SK-N-SH treated with all-trans-retinoic acid at 6 μM for 48 hours (cell line): ENCODE measurements around the gene FTO.

ENCODE experiments used
- ATAC-seq: fragments of 200-7000 bp; cut with Tn5 transposase; 3 replicates; pipeline ENCODE4 v1.9.1; 2020; ENCODE audit warnings: mild to moderate bottlenecking, moderate library complexity
- BACH2 ChIP-seq: fragments of 250-450 bp; sonication (Bioruptor Pico); IDR thresholded peaks from 2 replicates; pipeline ENCODE4 v1.9.0; 2021; ENCODE audit warnings: mild to moderate bottlenecking, borderline replicate concordance
- ESRRG ChIP-seq: fragments of 250-450 bp; sonication (Bioruptor Pico); IDR thresholded peaks from 2 replicates; pipeline ENCODE4 v1.6.1; 2021; ENCODE audit warnings: mild to moderate bottlenecking
- ISL1 ChIP-seq: fragments of 250-450 bp; sonication (Bioruptor Pico); IDR thresholded peaks from 2 replicates; pipeline ENCODE4 v2.1.2; 2022; ENCODE audit warnings: mild to moderate bottlenecking, moderate library complexity
- OSR1 ChIP-seq: fragments of 250-450 bp; sonication (Bioruptor Pico); IDR thresholded peaks from 2 replicates; pipeline ENCODE4 v1.8.0; 2022; ENCODE audit warnings: moderate library complexity, mild to moderate bottlenecking, inconsistent platforms
- PATZ1 ChIP-seq: fragments of 250-450 bp; sonication (Bioruptor Pico); IDR thresholded peaks from 2 replicates; pipeline ENCODE4 v1.8.0; 2020; ENCODE audit warnings: mild to moderate bottlenecking, moderate library complexity, borderline replicate concordance
- PPARA ChIP-seq: fragments of 250-450 bp; sonication (Bioruptor Pico); IDR thresholded peaks from 2 replicates; pipeline ENCODE4 v1.5.0; 2020; ENCODE audit warnings: mild to moderate bottlenecking, borderline replicate concordance
- RARB ChIP-seq: fragments of 250-450 bp; sonication (Bioruptor Pico); IDR thresholded peaks from 2 replicates; pipeline ENCODE4 v1.8.0; 2021; ENCODE audit warnings: mild to moderate bottlenecking, moderate library complexity
- TCF4 ChIP-seq: fragments of 250-450 bp; sonication (Bioruptor Pico); IDR thresholded peaks from 2 replicates; pipeline ENCODE4 v1.8.0; 2021; ENCODE audit warnings: mild to moderate bottlenecking, moderate library complexity, borderline replicate concordance
- TOX ChIP-seq: fragments of 250-450 bp; sonication (Bioruptor Pico); IDR thresholded peaks from 2 replicates; pipeline ENCODE4 v1.8.0; 2021; ENCODE audit warnings: mild to moderate bottlenecking, moderate library complexity, borderline replicate concordance
- ZFP3 ChIP-seq: fragments of 250-450 bp; sonication (Bioruptor Pico); IDR thresholded peaks from 2 replicates; pipeline ENCODE4 v1.5.0; 2020; ENCODE audit warnings: mild to moderate bottlenecking, moderate library complexity
- ZNF70 ChIP-seq: fragments of 450-650 bp; formaldehyde crosslinking; IDR thresholded peaks from 2 replicates; pipeline ENCODE4 v1.5.0; 2020; ENCODE audit warnings: mild to moderate bottlenecking, moderate library complexity
- ZNF8 ChIP-seq: fragments of 450-650 bp; formaldehyde crosslinking; IDR thresholded peaks from 2 replicates; pipeline ENCODE4 v1.5.0; 2020; ENCODE audit warnings: mild to moderate bottlenecking, moderate library complexity
- TF ChIP-seq, protein P1 (sequence below): fragments of 250-450 bp; sonication (Bioruptor Pico); IDR thresholded peaks from 2 replicates; pipeline ENCODE4 v1.5.1; 2020; ENCODE audit warnings: low read depth, mild to moderate bottlenecking, moderate library complexity
- TF ChIP-seq, protein P2 (sequence below): fragments of 250-450 bp; sonication (Bioruptor Pico); IDR thresholded peaks from 2 replicates; pipeline ENCODE4 v1.5.1; 2021; ENCODE audit warnings: mild to moderate bottlenecking, moderate library complexity
- TF ChIP-seq, protein P3 (sequence below): fragments of 250-450 bp; sonication (Bioruptor Pico); IDR thresholded peaks from 2 replicates; pipeline ENCODE4 v1.5.0; 2020; ENCODE audit warnings: mild to moderate bottlenecking, moderate library complexity
- TF ChIP-seq, protein P4 (sequence below): fragments of 250-450 bp; sonication (Bioruptor Pico); IDR thresholded peaks from 2 replicates; pipeline ENCODE4 v1.8.0; 2021; ENCODE audit warnings: low read depth, mild to moderate bottlenecking, moderate library complexity, borderline replicate concordance

FTO gene

GRCh38 chr16:54040480-54040879, 336.5 kb downstream of the FTO start (continued):
- TF ChIP-seq TOX (CRISPR knock-in tag) = no peak
- no peak for TF ChIP-seq RARB
- TF ChIP-seq ZFP3 (CRISPR knock-in tag) = no peak
- TF ChIP-seq, protein P1, sequence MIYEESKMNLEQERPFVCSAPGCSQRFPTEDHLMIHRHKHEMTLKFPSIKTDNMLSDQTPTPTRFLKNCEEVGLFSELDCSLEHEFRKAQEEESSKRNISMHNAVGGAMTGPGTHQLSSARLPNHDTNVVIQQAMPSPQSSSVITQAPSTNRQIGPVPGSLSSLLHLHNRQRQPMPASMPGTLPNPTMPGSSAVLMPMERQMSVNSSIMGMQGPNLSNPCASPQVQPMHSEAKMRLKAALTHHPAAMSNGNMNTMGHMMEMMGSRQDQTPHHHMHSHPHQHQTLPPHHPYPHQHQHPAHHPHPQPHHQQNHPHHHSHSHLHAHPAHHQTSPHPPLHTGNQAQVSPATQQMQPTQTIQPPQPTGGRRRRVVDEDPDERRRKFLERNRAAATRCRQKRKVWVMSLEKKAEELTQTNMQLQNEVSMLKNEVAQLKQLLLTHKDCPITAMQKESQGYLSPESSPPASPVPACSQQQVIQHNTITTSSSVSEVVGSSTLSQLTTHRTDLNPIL (CRISPR knock-in tag) = no peak
- no peak for TF ChIP-seq OSR1
- no peak for TF ChIP-seq ISL1 (CRISPR knock-in tag)
- TF ChIP-seq PPARA = no peak
- no peak for TF ChIP-seq ZNF70
- TF ChIP-seq, protein P2, sequence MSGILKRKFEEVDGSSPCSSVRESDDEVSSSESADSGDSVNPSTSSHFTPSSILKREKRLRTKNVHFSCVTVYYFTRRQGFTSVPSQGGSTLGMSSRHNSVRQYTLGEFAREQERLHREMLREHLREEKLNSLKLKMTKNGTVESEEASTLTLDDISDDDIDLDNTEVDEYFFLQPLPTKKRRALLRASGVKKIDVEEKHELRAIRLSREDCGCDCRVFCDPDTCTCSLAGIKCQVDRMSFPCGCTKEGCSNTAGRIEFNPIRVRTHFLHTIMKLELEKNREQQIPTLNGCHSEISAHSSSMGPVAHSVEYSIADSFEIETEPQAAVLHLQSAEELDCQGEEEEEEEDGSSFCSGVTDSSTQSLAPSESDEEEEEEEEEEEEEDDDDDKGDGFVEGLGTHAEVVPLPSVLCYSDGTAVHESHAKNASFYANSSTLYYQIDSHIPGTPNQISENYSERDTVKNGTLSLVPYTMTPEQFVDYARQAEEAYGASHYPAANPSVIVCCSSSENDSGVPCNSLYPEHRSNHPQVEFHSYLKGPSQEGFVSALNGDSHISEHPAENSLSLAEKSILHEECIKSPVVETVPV (CRISPR knock-in tag) = no peak

- ATAC-seq = no peak
Observed at GRCh38 chr16:54040975-54041374, 337.0 kb downstream of the FTO start.

GRCh38 chr16:54048586-54049495, 344.9 kb downstream of the FTO start:
- peak; percentile 35; the same call in 1 of the 3 replicates for ATAC-seq
- TF ChIP-seq, protein P3, sequence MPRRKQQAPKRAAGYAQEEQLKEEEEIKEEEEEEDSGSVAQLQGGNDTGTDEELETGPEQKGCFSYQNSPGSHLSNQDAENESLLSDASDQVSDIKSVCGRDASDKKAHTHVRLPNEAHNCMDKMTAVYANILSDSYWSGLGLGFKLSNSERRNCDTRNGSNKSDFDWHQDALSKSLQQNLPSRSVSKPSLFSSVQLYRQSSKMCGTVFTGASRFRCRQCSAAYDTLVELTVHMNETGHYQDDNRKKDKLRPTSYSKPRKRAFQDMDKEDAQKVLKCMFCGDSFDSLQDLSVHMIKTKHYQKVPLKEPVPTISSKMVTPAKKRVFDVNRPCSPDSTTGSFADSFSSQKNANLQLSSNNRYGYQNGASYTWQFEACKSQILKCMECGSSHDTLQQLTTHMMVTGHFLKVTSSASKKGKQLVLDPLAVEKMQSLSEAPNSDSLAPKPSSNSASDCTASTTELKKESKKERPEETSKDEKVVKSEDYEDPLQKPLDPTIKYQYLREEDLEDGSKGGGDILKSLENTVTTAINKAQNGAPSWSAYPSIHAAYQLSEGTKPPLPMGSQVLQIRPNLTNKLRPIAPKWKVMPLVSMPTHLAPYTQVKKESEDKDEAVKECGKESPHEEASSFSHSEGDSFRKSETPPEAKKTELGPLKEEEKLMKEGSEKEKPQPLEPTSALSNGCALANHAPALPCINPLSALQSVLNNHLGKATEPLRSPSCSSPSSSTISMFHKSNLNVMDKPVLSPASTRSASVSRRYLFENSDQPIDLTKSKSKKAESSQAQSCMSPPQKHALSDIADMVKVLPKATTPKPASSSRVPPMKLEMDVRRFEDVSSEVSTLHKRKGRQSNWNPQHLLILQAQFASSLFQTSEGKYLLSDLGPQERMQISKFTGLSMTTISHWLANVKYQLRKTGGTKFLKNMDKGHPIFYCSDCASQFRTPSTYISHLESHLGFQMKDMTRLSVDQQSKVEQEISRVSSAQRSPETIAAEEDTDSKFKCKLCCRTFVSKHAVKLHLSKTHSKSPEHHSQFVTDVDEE (CRISPR knock-in tag) = no peak
- peak; percentile 67; the same call in 1 of the 2 replicates for TF ChIP-seq TCF4 (CRISPR knock-in tag)
- no peak for TF ChIP-seq PATZ1 (CRISPR knock-in tag)

More at GRCh38 chr16:54040975-54041374, 337.0 kb downstream of the FTO start:
- TF ChIP-seq PATZ1 (CRISPR knock-in tag) (no peak), RARB (no peak), ZNF70 (no peak)
- TF ChIP-seq, protein P1 (CRISPR knock-in tag) = no peak

DNA sequence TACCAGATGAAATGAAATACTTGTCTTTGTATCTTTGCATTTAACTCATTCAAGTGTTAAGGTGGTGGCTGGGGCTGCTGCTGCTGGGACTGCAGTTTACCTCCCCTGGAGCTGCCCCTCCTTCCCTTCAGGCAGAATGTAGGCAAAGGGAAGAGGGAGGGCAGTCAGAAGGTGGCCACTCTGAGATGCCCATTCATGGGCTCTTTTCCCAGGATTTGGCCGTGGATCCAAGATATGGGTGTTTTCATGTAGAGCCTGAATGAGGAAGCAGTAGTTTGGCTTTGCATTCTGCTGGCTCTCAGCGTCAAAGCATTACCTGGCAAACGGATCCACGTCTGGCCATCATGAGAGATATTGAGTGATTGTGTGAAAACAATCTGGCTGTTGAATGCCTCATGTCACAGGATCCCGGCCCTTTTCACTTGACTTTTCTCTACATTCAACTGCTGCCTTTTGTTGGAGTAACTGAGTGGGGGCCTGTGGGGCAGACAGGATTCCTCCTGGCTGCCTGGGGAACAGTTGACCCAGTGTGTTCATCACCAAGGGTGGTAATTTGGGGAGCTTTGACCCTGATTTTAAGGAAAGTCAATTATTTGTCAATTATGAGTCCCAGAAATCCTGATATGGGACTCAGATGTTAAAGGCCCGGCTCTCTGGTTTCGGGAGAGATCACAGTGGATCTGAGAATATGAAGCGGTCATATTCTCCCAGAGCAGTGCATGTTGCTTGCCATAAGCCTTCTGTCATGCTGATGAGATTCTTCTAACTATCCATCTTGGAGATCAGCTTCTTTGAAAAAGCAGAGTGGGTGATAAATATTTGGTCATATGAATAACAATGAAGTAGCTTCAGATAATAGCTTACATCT, 345.9 kb downstream of the FTO start:
- no peak for ATAC-seq
- TF ChIP-seq ISL1 (CRISPR knock-in tag) (no peak), OSR1 (no peak), BACH2 (no peak), ZNF8 (CRISPR knock-in tag) (no peak), ESRRG (CRISPR knock-in tag) (no peak), ZNF70 (no peak)
- TF ChIP-seq, protein P4, sequence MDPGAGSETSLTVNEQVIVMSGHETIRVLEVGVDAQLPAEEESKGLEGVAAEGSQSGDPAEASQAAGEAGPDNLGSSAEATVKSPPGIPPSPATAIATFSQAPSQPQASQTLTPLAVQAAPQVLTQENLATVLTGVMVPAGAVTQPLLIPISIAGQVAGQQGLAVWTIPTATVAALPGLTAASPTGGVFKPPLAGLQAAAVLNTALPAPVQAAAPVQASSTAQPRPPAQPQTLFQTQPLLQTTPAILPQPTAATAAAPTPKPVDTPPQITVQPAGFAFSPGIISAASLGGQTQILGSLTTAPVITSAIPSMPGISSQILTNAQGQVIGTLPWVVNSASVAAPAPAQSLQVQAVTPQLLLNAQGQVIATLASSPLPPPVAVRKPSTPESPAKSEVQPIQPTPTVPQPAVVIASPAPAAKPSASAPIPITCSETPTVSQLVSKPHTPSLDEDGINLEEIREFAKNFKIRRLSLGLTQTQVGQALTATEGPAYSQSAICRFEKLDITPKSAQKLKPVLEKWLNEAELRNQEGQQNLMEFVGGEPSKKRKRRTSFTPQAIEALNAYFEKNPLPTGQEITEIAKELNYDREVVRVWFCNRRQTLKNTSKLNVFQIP (CRISPR knock-in tag) = no peak
- TF ChIP-seq, protein P2 (CRISPR knock-in tag) = no peak
- TF ChIP-seq, protein P1 (CRISPR knock-in tag) = no peak
